ENCODE data around the gene CISTR.

DNA sequence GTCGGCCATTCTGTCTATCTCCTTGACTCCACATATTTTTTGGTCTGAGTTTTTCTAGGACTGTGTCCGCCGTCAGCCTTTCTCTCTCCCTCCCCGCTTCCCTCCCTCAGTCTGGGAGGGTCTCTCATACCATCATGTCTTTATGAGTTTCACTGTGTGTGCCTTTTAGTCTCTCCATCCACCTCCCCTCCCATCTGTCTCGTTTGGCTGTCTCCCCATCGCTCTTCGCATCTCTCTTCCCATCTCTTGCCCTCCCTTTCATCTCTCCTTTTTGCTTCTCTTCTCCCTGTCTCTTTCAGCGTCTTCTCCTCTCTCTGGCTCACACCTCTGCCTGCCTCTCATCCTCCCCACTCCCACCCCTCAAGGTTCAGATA, 6.9 kb upstream of the CISTR start:
- no peak for TF ChIP-seq EZH2 (IDR thresholded peaks at IDR 0.05; ENCODE audit: low read length, missing control alignments)
- TF ChIP-seq, protein P1, sequence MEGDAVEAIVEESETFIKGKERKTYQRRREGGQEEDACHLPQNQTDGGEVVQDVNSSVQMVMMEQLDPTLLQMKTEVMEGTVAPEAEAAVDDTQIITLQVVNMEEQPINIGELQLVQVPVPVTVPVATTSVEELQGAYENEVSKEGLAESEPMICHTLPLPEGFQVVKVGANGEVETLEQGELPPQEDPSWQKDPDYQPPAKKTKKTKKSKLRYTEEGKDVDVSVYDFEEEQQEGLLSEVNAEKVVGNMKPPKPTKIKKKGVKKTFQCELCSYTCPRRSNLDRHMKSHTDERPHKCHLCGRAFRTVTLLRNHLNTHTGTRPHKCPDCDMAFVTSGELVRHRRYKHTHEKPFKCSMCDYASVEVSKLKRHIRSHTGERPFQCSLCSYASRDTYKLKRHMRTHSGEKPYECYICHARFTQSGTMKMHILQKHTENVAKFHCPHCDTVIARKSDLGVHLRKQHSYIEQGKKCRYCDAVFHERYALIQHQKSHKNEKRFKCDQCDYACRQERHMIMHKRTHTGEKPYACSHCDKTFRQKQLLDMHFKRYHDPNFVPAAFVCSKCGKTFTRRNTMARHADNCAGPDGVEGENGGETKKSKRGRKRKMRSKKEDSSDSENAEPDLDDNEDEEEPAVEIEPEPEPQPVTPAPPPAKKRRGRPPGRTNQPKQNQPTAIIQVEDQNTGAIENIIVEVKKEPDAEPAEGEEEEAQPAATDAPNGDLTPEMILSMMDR (conservative IDR thresholded peaks at IDR 0.05 in 1 of 2, IDR thresholded peaks at IDR 0.05 in 1 of 2; ENCODE audit: low read depth in 1 of 2, low read length in 2 of 2), result no peak

Measured in fibroblast of lung (primary cell).